Trophoblast cell (in vitro differentiated cells and primary cell): ENCODE results near the gene KCNQ1.
A peak's percentile ranks its signal among the peaks of the same experiment; 100 is the strongest.

Experiments
- DNase-seq, 2 donors: peaks; one replicate each; pipeline ENCODE4 v3.0.0-alpha.2; 2016
- H2AFZ ChIP-seq: 2 replicates; pipeline ENCODE4 v1.6.1; 2013; ENCODE audit warnings: low read length, moderate library complexity, mild to moderate bottlenecking; ENCODE audit not compliant: insufficient read depth, poor library complexity
- H2AK5ac ChIP-seq: 2 replicates; pipeline ENCODE4 v1.6.1; 2013; ENCODE audit warnings: mild to moderate bottlenecking, low read length
- H2BK120ac ChIP-seq: 2 replicates; pipeline ENCODE4 v1.6.1; 2013; ENCODE audit warnings: low read length, mild to moderate bottlenecking, moderate library complexity; ENCODE audit not compliant: insufficient read depth, poor library complexity
- H2BK12ac ChIP-seq: 2 replicates; pipeline ENCODE4 v1.6.1; 2013; ENCODE audit warnings: mild to moderate bottlenecking, low read length, moderate library complexity
- H2BK5ac ChIP-seq: 2 replicates; pipeline ENCODE4 v1.6.1; 2013; ENCODE audit warnings: low read length, low read depth, moderate library complexity, mild to moderate bottlenecking; ENCODE audit not compliant: poor library complexity
- H3K14ac ChIP-seq: 2 replicates; pipeline ENCODE4 v1.6.1; 2013; ENCODE audit warnings: mild to moderate bottlenecking, low read length
- H3K18ac ChIP-seq: 2 replicates; pipeline ENCODE4 v1.6.1; 2013; ENCODE audit warnings: mild to moderate bottlenecking, low read length
- H3K23ac ChIP-seq: 2 replicates; pipeline ENCODE4 v1.6.1; 2013; ENCODE audit warnings: low read length
- H3K27ac ChIP-seq: 2 replicates; pipeline ENCODE4 v1.5.1; 2013; ENCODE audit warnings: low read depth, mild to moderate bottlenecking, inconsistent platforms, low read length, moderate library complexity
- H3K27me3 ChIP-seq: 2 replicates; pipeline ENCODE4 v1.6.1; 2013; ENCODE audit warnings: inconsistent platforms, mild to moderate bottlenecking, low read length, moderate library complexity; ENCODE audit not compliant: insufficient read depth
- H3K36me3 ChIP-seq, 2 experiments: 1 replicate in 1 of 2; 2 replicates in 1 of 2; pipeline ENCODE4 v1.6.1; 2013; ENCODE audit warnings: low read length in 2 of 2, mild to moderate bottlenecking in 2 of 2, moderate library complexity in 1 of 2; ENCODE audit not compliant: insufficient read depth in 2 of 2, control insufficient read depth in 1 of 2
- H3K4ac ChIP-seq: 2 replicates; pipeline ENCODE4 v1.6.1; 2013; ENCODE audit warnings: low read depth, mild to moderate bottlenecking, low read length, moderate library complexity
- H3K4me1 ChIP-seq, 2 experiments: 1 replicate in 1 of 2; 2 replicates in 1 of 2; pipeline ENCODE4 v1.6.1; 2013; ENCODE audit warnings: low read length in 2 of 2, mild to moderate bottlenecking in 2 of 2, moderate library complexity in 1 of 2; ENCODE audit not compliant: insufficient read depth in 2 of 2, control insufficient read depth in 1 of 2
- H3K4me2 ChIP-seq: 2 replicates; pipeline ENCODE4 v1.6.1; 2013; ENCODE audit warnings: inconsistent platforms, mild to moderate bottlenecking, low read length, moderate library complexity
- H3K4me3 ChIP-seq: 2 replicates; pipeline ENCODE4 v1.5.1; 2013; ENCODE audit warnings: mild to moderate bottlenecking, low read depth, low read length, inconsistent platforms
- H3K79me1 ChIP-seq: one replicate; pipeline ENCODE4 v1.6.1; 2013; ENCODE audit warnings: low read length
- H3K79me2 ChIP-seq: 2 replicates; pipeline ENCODE4 v1.6.1; 2013; ENCODE audit warnings: low read length, mild to moderate bottlenecking; ENCODE audit not compliant: control insufficient read depth, insufficient read depth, poor library complexity
- H3K9ac ChIP-seq: 2 replicates; pipeline ENCODE4 v1.6.1; 2013; ENCODE audit warnings: mild to moderate bottlenecking, low read length
- H3K9me3 ChIP-seq: 2 replicates; pipeline ENCODE4 v1.6.1; 2013; ENCODE audit warnings: low read depth, mild to moderate bottlenecking, control low read depth, inconsistent platforms, low read length; ENCODE audit not compliant: insufficient read depth
- H4K12ac ChIP-seq: 2 replicates; pipeline ENCODE4 v1.6.1; 2013; ENCODE audit warnings: low read depth, mild to moderate bottlenecking, low read length, moderate library complexity
- H4K8ac ChIP-seq: 2 replicates; pipeline ENCODE4 v1.6.1; 2013; ENCODE audit warnings: low read depth, mild to moderate bottlenecking, low read length, moderate library complexity
- H4K91ac ChIP-seq: one replicate; pipeline ENCODE4 v1.6.1; 2013; ENCODE audit warnings: low read depth, mild to moderate bottlenecking, low read length, moderate library complexity
- WGBS: extraction: QIAGEN DNeasy Blood & Tissue Kit; methylation state at CpG from one replicate; pipeline ENCODE4 v1.1.7; 2013; ENCODE audit warnings: missing lambda C conversion rate; ENCODE audit not compliant: insufficient read length, insufficient coverage; ENCODE audit errors: extremely low coverage; 5-methylcytosine and 5-hydroxymethylcytosine counted together

The KCNQ1 gene

DNA sequence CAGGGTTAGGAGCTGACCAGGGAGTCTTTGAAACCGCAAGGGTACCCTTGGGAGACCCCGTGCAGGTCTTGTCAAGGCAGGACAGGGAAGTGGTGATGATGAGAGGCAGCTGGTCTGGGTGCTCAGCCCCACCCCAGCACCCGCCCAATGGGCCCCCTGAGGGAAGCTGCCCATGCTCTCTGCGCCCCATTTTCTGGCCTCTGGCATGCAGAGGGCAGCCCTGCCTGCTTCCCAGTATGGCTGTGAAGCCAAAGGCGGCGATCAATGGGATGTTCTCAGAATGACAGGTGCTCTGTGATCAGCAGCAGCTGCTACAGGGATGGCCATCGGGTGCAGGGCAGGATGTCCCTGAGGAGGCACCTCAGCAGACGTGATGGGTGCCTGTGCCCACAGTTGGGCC, 386.1 kb downstream of the KCNQ1 start:
- H3K9me3 ChIP-seq = peaks cover 7% of the 10 kb centered on the region
- H2BK5ac ChIP-seq = no peak overlapping the region
- H3K9ac ChIP-seq = no peak overlapping the region
- no peak overlapping the region for H4K12ac ChIP-seq
- H3K4ac ChIP-seq = no peak overlapping the region
- no peaks in the 10 kb centered on the region for H3K27me3 ChIP-seq
- H3K4me3 ChIP-seq = no peak overlapping the region
- H3K18ac ChIP-seq = no peak overlapping the region
- no peaks in the 10 kb centered on the region for H3K36me3 ChIP-seq
- H3K4me1 ChIP-seq = peaks cover 28 to 33% of the 10 kb centered on the region in 2 experiments
- peaks cover 28% of the 10 kb centered on the region for H3K79me1 ChIP-seq
- peak overlapping the region; percentile 13 for H4K91ac ChIP-seq
- H3K79me2 ChIP-seq = peaks cover 4% of the 10 kb centered on the region
- DNase-seq = no peak
- H2AFZ ChIP-seq = no peak overlapping the region
- no CpG with 5 or more reads among the region's 8 CpGs for WGBS
- H4K8ac ChIP-seq = no peak overlapping the region
- H3K27ac ChIP-seq = no peak overlapping the region
- no peak overlapping the region for H3K23ac ChIP-seq
- no peak overlapping the region for H3K14ac ChIP-seq
- no peak overlapping the region for H2BK12ac ChIP-seq
- H2BK120ac ChIP-seq = no peak overlapping the region
- H3K4me2 ChIP-seq = no peak overlapping the region
- H2AK5ac ChIP-seq = no peak overlapping the region

DNA sequence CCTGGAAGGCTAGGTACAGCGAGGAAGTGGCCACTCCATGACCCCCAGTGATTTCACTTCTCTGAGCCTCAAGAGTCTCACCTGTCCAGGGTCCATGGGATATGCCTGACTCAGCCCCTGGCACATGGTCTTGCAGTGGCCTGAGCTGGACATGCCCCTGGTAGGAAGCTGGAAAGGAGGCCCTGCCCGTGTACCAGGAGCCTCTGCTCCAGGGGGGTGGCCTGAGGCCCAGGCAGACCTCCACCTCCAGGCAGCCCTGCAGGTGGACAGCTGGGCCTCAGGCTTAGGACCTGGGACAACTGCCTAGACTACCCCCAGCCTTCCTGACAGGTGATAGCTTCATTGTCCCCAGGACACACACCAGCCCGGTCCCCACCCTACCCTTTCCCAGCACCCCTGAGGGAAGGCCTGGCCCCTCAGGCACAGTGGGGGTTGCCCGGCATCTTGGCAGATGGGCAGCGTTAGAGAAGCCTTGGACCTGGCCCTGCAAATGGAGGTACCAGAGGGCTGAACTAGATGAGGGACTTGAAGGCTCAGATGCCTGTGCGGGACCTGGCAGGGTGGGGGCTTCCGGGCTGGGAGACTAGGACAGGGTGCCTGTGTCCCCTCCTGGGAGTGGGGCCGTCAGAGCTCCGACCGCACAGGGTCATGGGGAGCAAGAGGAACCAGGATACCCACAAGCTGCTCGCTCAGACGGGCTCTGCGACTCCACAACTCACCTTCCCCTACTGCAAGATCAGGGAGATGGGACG, 387.1 kb downstream of the KCNQ1 start:
- no peak overlapping the region for H2BK5ac ChIP-seq
- H3K27me3 ChIP-seq = no peaks in the 10 kb centered on the region
- no peak overlapping the region for H3K4ac ChIP-seq
- H3K18ac ChIP-seq = no peak overlapping the region
- no CpG with 5 or more reads among the region's 14 CpGs for WGBS
- H4K8ac ChIP-seq = no peak overlapping the region
- no peaks in the 10 kb centered on the region for H3K79me2 ChIP-seq
- H3K9me3 ChIP-seq = peaks cover 7% of the 10 kb centered on the region
- H3K4me2 ChIP-seq = no peak overlapping the region
- no peak overlapping the region for H4K91ac ChIP-seq
- H2AFZ ChIP-seq = no peak overlapping the region
- no peak overlapping the region for H3K9ac ChIP-seq
- no peak overlapping the region for H3K14ac ChIP-seq
- H2AK5ac ChIP-seq = peak overlapping the region; percentile 22
- no peak overlapping the region for H4K12ac ChIP-seq
- H2BK120ac ChIP-seq = no peak overlapping the region
- no peaks in the 10 kb centered on the region for H3K36me3 ChIP-seq
- H3K79me1 ChIP-seq = peaks cover 22% of the 10 kb centered on the region
- H2BK12ac ChIP-seq = no peak overlapping the region
- H3K23ac ChIP-seq = no peak overlapping the region
- DNase-seq = no peak
- H3K27ac ChIP-seq = no peak overlapping the region
- H3K4me3 ChIP-seq = no peak overlapping the region
- H3K4me1 ChIP-seq = peaks cover 25 to 26% of the 10 kb centered on the region in 2 experiments

DNA sequence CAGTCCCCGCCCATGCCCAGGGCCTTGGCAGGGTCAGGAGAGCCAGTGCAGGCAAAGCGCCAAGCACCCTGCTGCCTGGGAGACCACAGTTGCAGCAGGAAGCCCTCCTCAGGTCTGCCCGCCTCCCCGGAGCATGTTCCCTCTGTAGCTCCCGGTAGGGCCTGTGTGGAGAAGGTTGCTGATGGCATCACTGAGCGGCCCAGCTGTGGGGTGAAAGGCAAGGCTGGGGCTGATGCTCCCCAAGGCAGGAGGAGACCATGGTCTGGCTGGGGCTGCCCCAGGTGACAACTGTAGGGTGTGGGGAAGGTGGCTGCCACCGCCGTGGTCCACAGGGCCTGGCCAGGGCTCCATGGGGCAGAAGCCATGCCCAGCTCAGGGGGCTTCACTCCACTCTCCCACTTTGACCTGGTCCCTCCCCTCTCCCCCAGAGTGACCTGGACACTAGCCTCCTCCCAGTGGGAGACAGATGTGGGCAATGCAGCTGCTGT, 387.8 kb downstream of the KCNQ1 start:
- H3K79me1 ChIP-seq = peaks cover 22% of the 10 kb centered on the region
- no peak overlapping the region for H2BK5ac ChIP-seq
- H3K36me3 ChIP-seq = no peaks in the 10 kb centered on the region
- DNase-seq = no peak
- H2BK12ac ChIP-seq = peak overlapping the region; percentile 47
- no peak overlapping the region for H3K4me2 ChIP-seq
- H3K27me3 ChIP-seq = no peaks in the 10 kb centered on the region
- no peak overlapping the region for H3K27ac ChIP-seq
- peaks cover 7% of the 10 kb centered on the region for H3K9me3 ChIP-seq
- H3K4me1 ChIP-seq = peaks cover 26 to 27% of the 10 kb centered on the region in 2 experiments
- H2AFZ ChIP-seq = no peak overlapping the region
- H3K9ac ChIP-seq = no peak overlapping the region
- no peaks in the 10 kb centered on the region for H3K79me2 ChIP-seq
- H3K4ac ChIP-seq = no peak overlapping the region
- no peak overlapping the region for H4K12ac ChIP-seq
- H4K8ac ChIP-seq = no peak overlapping the region
- peak overlapping the region; percentile 34 for H2BK120ac ChIP-seq
- no CpG with 5 or more reads among the region's 8 CpGs for WGBS
- peak overlapping the region; percentile 34 for H4K91ac ChIP-seq
- H3K23ac ChIP-seq = no peak overlapping the region
- no peak overlapping the region for H3K18ac ChIP-seq
- peak overlapping the region; percentile 12 for H3K14ac ChIP-seq
- H2AK5ac ChIP-seq = peak overlapping the region; percentile 77
- no peak overlapping the region for H3K4me3 ChIP-seq

DNA sequence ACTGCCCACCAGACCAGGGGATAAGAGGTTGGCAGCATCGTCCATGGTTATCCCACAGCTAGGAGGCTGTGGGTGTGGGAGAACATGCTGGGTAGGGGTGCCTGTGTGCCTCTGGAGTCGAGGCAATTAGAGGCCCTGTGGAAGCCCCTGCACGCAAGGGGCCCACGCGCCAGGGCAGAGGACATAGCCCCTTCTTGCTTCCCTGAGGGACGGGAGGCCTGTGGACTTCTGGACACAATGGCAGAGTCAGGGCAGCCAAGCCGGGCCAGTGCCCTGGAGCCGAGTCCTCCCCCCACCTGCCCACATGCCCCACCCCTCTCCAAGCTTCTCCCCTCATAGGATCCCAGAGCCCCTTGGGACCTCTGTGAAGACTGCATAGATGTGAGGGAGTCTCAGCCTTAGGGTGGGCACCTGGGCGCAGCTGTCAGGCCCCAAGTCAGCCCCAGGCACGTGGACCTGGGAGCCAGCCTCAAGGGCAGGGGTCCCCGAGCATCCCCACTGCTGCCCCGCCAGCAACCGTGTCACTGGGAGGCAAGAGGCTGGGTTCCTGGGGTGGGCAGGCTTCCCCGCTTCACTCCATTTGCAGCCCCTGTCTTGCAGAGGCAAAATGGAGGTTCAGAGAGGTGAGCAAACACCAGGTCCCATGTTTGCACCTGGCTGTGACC, 388.4 kb downstream of the KCNQ1 start:
- H4K91ac ChIP-seq = peak overlapping the region; percentile 34
- H2AFZ ChIP-seq = no peak overlapping the region
- H3K4ac ChIP-seq = no peak overlapping the region
- H2AK5ac ChIP-seq = peak overlapping the region; percentile 77
- no peak overlapping the region for H3K14ac ChIP-seq
- peak overlapping the region; percentile 34 for H2BK120ac ChIP-seq
- no peak overlapping the region for H2BK5ac ChIP-seq
- no peak overlapping the region for H3K27ac ChIP-seq
- no peak overlapping the region for H3K4me3 ChIP-seq
- H3K4me2 ChIP-seq = no peak overlapping the region
- H3K79me1 ChIP-seq = peaks cover 21% of the 10 kb centered on the region
- H3K23ac ChIP-seq = no peak overlapping the region
- no CpG with 5 or more reads among the region's 14 CpGs for WGBS
- no peak overlapping the region for H3K9ac ChIP-seq
- H3K4me1 ChIP-seq = peaks cover 24 to 26% of the 10 kb centered on the region in 2 experiments
- H3K9me3 ChIP-seq = peaks cover 7% of the 10 kb centered on the region
- H3K79me2 ChIP-seq = no peaks in the 10 kb centered on the region
- DNase-seq = no peak
- H3K36me3 ChIP-seq = no peaks in the 10 kb centered on the region
- H4K12ac ChIP-seq = no peak overlapping the region
- H3K27me3 ChIP-seq = no peaks in the 10 kb centered on the region
- peak overlapping the region; percentile 47 for H2BK12ac ChIP-seq
- H3K18ac ChIP-seq = no peak overlapping the region
- no peak overlapping the region for H4K8ac ChIP-seq
